Testis (tissue), 2 donors: ENCODE measurements around the gene ANKRD11.

Source experiments
- CTCF ChIP-seq, 3 experiments: fragments of 450-650 bp in 2 of 3; fragments of 200-600 bp in 1 of 3; sonication (generic) in 1 of 3; IDR thresholded peaks; one replicate each; pipeline ENCODE4 v1.5.1; 2016 to 2019; ENCODE audit warnings: antibody characterized with exemption in 3 of 3, mild to moderate bottlenecking in 2 of 3, moderate library complexity in 1 of 3
- POLR2A ChIP-seq: fragments of 450-650 bp; IDR thresholded peaks from one replicate; pipeline ENCODE4 v1.6.1; 2017; ENCODE audit warnings: antibody characterized with exemption, mild to moderate bottlenecking, moderate library complexity

GRCh38 chr16:89371386-89371785 lies 119.0 kb downstream of the ANKRD11 start:
- TF ChIP-seq CTCF (IDR thresholded peaks at IDR 0.05) (no peak), POLR2A (no peak)
